Erythroblast (primary cell): ENCODE results near the gene DHDH.

Source experiments
- GATA1 ChIP-seq: IDR thresholded peaks from 2 replicates; pipeline ENCODE4 v1.6.1; 2011; ENCODE audit warnings: low read depth, mild to moderate bottlenecking, control low read depth, low read length, moderate library complexity
- POLR2A ChIP-seq: IDR thresholded peaks from 2 replicates; pipeline ENCODE4 v1.6.1; 2011; ENCODE audit warnings: mild to moderate bottlenecking, low read length

DNA sequence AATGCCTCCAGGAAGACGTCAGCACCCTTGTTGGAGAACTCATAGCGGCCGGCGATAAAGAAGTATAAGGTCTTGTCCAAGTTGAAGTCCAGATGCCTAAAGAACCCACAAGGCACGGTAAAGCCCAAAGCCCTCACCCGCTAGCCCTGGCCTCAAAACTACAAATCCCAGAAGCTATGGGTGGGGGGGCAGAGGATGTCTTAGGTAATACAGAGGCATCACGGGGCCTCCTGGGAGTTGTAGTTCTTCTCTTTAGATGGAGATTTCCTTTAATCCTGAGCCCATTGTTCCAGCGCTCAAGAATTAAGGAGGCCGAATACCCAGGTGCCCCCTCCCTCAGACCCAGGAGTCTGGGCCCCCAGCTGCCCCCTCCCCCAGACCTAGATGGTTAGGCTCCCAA lies 48.8 kb downstream of the DHDH start:
- no peak for TF ChIP-seq POLR2A
- TF ChIP-seq GATA1: no peak
